Lower lobe of right lung (tissue), 2 donors: ENCODE results near the gene DMD. TPM values are rescaled to one million over a fixed set of nuclear protein-coding genes. Genes with fewer than 3 reads are reported as not detected.

Experiments
- ATAC-seq, 2 donors: fragments of 200-7000 bp; cut with Tn5 transposase; one replicate each; pipeline ENCODE4 v1.9.1; 2020 to 2022; ENCODE audit warnings: mild to moderate bottlenecking in 2 of 2, moderate library complexity in 2 of 2
- DNase-seq: peaks from one replicate; pipeline ENCODE4 v3.0.0-alpha.2; 2020
- H3K27ac ChIP-seq: fragments of 200-600 bp; one replicate; pipeline ENCODE4 v1.8.0; 2022
- H3K27me3 ChIP-seq: fragments of 200-600 bp; one replicate; pipeline ENCODE4 v1.8.0; 2022; ENCODE audit warnings: low read depth
- H3K36me3 ChIP-seq: fragments of 200-600 bp; one replicate; pipeline ENCODE4 v1.8.0; 2022; ENCODE audit warnings: mild to moderate bottlenecking
- H3K4me1 ChIP-seq: fragments of 200-600 bp; one replicate; pipeline ENCODE4 v1.8.0; 2022
- H3K4me3 ChIP-seq: fragments of 200-600 bp; one replicate; pipeline ENCODE4 v1.8.0; 2022; ENCODE audit warnings: mild to moderate bottlenecking
- H3K9me3 ChIP-seq: fragments of 200-600 bp; one replicate; pipeline ENCODE4 v1.8.0; 2022
- intact Hi-C: fragments of 100-400 bp; cut with DNase I; formaldehyde crosslinking; loops from one replicate; pipeline ENCODE4 v1.11.0; 2022
- total RNA-seq: library from RNA; stranded (reverse); fragmentation: NEBNext Ultra II Directional; extraction: Animal tissue kit (Norgen Biotek cat#: 25700); gene quantifications from one replicate; pipeline ENCODE4 v1.2.1, GENCODE V29; 2021
- TF ChIP-seq, protein P1 (sequence below): fragments of 200-600 bp; IDR thresholded peaks from one replicate; pipeline ENCODE4 v1.8.0; 2022; ENCODE audit warnings: antibody characterized with exemption, mild to moderate bottlenecking
- donor health status: DM: no; HTN: yes; CAD: no; lungs with severe emphysema.

The DMD gene
- total RNA-seq, 1 donor from 2014 or later = 29.4 TPM

- ATAC-seq = no peak
- TF ChIP-seq, protein P1, sequence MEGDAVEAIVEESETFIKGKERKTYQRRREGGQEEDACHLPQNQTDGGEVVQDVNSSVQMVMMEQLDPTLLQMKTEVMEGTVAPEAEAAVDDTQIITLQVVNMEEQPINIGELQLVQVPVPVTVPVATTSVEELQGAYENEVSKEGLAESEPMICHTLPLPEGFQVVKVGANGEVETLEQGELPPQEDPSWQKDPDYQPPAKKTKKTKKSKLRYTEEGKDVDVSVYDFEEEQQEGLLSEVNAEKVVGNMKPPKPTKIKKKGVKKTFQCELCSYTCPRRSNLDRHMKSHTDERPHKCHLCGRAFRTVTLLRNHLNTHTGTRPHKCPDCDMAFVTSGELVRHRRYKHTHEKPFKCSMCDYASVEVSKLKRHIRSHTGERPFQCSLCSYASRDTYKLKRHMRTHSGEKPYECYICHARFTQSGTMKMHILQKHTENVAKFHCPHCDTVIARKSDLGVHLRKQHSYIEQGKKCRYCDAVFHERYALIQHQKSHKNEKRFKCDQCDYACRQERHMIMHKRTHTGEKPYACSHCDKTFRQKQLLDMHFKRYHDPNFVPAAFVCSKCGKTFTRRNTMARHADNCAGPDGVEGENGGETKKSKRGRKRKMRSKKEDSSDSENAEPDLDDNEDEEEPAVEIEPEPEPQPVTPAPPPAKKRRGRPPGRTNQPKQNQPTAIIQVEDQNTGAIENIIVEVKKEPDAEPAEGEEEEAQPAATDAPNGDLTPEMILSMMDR = no peak
- DNase-seq = no peak
- intact Hi-C loops = no loop called here
- H3K36me3 ChIP-seq = no peaks in the 10 kb centered on the region
- H3K4me3 ChIP-seq = no peak overlapping the region
- H3K27me3 ChIP-seq = no peaks in the 10 kb centered on the region
- no peak overlapping the region for H3K27ac ChIP-seq
- no peaks in the 10 kb centered on the region for H3K4me1 ChIP-seq
- H3K9me3 ChIP-seq = no peaks in the 10 kb centered on the region
Measured at GRCh38 chrX:31178064-31178768, 2033.1 kb downstream of the DMD start.

GRCh38 chrX:31170792-31171191 lies 2040.6 kb downstream of the DMD start:
- H3K9me3 ChIP-seq = no peaks in the 10 kb centered on the region
- intact Hi-C loops = no loop called here
- no peaks in the 10 kb centered on the region for H3K27me3 ChIP-seq
- H3K4me1 ChIP-seq = no peaks in the 10 kb centered on the region
- H3K4me3 ChIP-seq = no peak overlapping the region
- no peak for DNase-seq
- ATAC-seq = no peak
- TF ChIP-seq, protein P1 = no peak
- no peak overlapping the region for H3K27ac ChIP-seq
- H3K36me3 ChIP-seq = no peaks in the 10 kb centered on the region

DNA sequence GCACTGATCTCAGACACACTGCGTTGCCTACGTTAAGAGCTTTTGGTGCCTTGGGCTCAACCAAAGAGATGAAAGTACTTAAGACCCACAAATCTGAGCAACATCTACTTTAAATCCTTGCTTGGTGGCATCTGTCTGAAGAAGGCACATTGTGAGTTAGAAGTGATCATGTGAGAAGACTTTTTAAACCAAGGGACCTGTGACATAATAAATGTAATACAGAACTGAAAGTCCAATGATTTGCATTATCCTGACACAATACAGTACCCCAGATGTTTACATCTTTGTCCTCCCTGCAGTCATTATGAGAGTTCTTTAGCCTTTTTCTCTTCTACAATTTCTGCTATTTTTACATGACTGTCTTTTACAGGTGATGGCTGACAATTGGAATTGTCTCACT lies 2042.8 kb downstream of the DMD start:
- H3K4me1 ChIP-seq = no peaks in the 10 kb centered on the region
- intact Hi-C loops = no loop called here
- no peak for ATAC-seq

GRCh38 chrX:31166832-31167231 lies 2044.5 kb downstream of the DMD start:
- Histone ChIP-seq H3K27ac (no peak overlapping the region), H3K4me3 (no peak overlapping the region), H3K4me1 (no peaks in the 10 kb centered on the region), H3K9me3 (no peaks in the 10 kb centered on the region), H3K27me3 (no peaks in the 10 kb centered on the region), H3K36me3 (no peaks in the 10 kb centered on the region)
- intact Hi-C loops = no loop called here
- ATAC-seq (no peak), DNase-seq (no peak)
- TF ChIP-seq, protein P1 = no peak

More for the DNA sequence above, 2042.8 kb downstream of the DMD start:
- H3K27me3 ChIP-seq = no peaks in the 10 kb centered on the region
- H3K36me3 ChIP-seq = no peaks in the 10 kb centered on the region
- DNase-seq = no peak
- H3K4me3 ChIP-seq = no peak overlapping the region
- H3K9me3 ChIP-seq = no peaks in the 10 kb centered on the region
- TF ChIP-seq, protein P1 = no peak
- H3K27ac ChIP-seq = no peak overlapping the region

DNA sequence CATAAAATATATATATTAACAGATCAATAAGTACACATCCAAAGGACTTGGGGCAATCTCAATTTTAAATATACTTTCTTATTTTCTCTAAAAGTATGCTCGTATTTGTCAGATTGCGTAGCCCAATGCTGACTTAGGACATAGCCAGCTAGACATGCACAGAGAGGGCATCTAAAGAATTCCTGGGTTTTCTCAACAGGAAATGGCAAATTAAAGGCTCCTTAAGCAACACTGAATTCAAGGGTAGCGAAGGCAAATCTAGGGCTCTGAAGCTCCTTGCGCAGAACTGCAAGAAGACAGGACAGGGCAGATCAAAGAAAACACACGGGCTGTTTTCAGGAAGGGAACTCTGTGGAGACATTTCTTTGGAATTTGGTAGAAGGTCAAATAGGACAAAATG lies 2044.9 kb downstream of the DMD start:
- no peak for ATAC-seq
- Histone ChIP-seq H3K4me3 (no peak overlapping the region), H3K4me1 (no peaks in the 10 kb centered on the region), H3K9me3 (no peaks in the 10 kb centered on the region), H3K27me3 (no peaks in the 10 kb centered on the region), H3K36me3 (no peaks in the 10 kb centered on the region), H3K27ac (no peak overlapping the region)
- intact Hi-C loops = no loop called here
- no peak for DNase-seq
- TF ChIP-seq, protein P1 = no peak
